HG02571 (cell line): ENCODE results near the gene PLEKHA4.
"Not testable (repeated sequence)": the region's sequence is repeated elsewhere in the genome, so short reads cannot be mapped to it uniquely, and the experiment has no call there.

Source experiments
- ATAC-seq: cut with Tn5 transposase; IDR thresholded peaks from one replicate; pipeline ENCODE4 v1.9.1; 2021; ENCODE audit warnings: mild to moderate bottlenecking, moderate library complexity; ENCODE audit not compliant: unreplicated experiment

The PLEKHA4 gene

GRCh38 chr19:48804496-48804895 lies 63.9 kb downstream of the PLEKHA4 start:
- no peak for ATAC-seq

- no peak for ATAC-seq
Measured at GRCh38 chr19:48802623-48803022, 65.8 kb downstream of the PLEKHA4 start.

GRCh38 chr19:48799358-48800300 lies 68.8 kb downstream of the PLEKHA4 start:
- ATAC-seq = no peak

- ATAC-seq = no peak
Measured at GRCh38 chr19:48798937-48799336, 69.5 kb downstream of the PLEKHA4 start.

GRCh38 chr19:48797103-48797502 lies 71.3 kb downstream of the PLEKHA4 start:
- ATAC-seq = no peak

GRCh38 chr19:48796298-48797083 lies 71.9 kb downstream of the PLEKHA4 start:
- ATAC-seq = no peak

GRCh38 chr19:48795685-48796070 lies 72.7 kb downstream of the PLEKHA4 start:
- no peak for ATAC-seq

GRCh38 chr19:48795055-48795684 lies 73.2 kb downstream of the PLEKHA4 start:
- peak; percentile 60 for ATAC-seq

GRCh38 chr19:48794291-48794690 lies 74.1 kb downstream of the PLEKHA4 start:
- no peak for ATAC-seq

- no peak for ATAC-seq
Measured at GRCh38 chr19:48793271-48793670, 75.1 kb downstream of the PLEKHA4 start.

- not testable (repeated sequence) for ATAC-seq
Measured at GRCh38 chr19:48787331-48787730, 81.1 kb downstream of the PLEKHA4 start.
